ENCODE measurements around the gene CPA5.

GRCh38 chr7:130371046-130371445, 26.4 kb downstream of the CPA5 start:
- TF ChIP-seq, protein P1, sequence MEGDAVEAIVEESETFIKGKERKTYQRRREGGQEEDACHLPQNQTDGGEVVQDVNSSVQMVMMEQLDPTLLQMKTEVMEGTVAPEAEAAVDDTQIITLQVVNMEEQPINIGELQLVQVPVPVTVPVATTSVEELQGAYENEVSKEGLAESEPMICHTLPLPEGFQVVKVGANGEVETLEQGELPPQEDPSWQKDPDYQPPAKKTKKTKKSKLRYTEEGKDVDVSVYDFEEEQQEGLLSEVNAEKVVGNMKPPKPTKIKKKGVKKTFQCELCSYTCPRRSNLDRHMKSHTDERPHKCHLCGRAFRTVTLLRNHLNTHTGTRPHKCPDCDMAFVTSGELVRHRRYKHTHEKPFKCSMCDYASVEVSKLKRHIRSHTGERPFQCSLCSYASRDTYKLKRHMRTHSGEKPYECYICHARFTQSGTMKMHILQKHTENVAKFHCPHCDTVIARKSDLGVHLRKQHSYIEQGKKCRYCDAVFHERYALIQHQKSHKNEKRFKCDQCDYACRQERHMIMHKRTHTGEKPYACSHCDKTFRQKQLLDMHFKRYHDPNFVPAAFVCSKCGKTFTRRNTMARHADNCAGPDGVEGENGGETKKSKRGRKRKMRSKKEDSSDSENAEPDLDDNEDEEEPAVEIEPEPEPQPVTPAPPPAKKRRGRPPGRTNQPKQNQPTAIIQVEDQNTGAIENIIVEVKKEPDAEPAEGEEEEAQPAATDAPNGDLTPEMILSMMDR (IDR thresholded peaks at IDR 0.05), result no peak
- no peak for TF ChIP-seq POLR2A (IDR thresholded peaks at IDR 0.05)
- no peak for TF ChIP-seq POLR2AphosphoS5 (IDR thresholded peaks at IDR 0.05; ENCODE audit: insufficient read depth in 1 of 2, low read depth in 1 of 2)

All from vagina (tissue), 2 donors.